IMR-90 (cell line): ENCODE data around the gene MRPS9. TPM values are rescaled to one million over a fixed set of nuclear protein-coding genes. Genes with fewer than 3 reads are reported as not detected.

ENCODE experiments used
- ATAC-seq: fragments of 200-7000 bp; cut with Tn5 transposase; 2 replicates; pipeline ENCODE4 v1.9.1; 2020; ENCODE audit warnings: low read depth, mild to moderate bottlenecking, moderate library complexity
- BruUV-seq: library from RNA; stranded (reverse); fragments of 400-500 nt; replicated peaks from 2 replicates; lab custom pipeline; 2021; lab: Mats Ljungman, UMichigan
- CTCF ChIA-PET: fragments of 300-600 bp; formaldehyde crosslinking; extraction: SDS; loops from one replicate; lab custom pipeline; 2021; ENCODE audit warnings: antibody characterized with exemption; lab: Yijun Ruan, JAX
- POLR2A ChIA-PET: fragments of 300-600 bp; sonication (Branson Sonifier 250); formaldehyde crosslinking; loops from one replicate; lab custom pipeline; 2022; ENCODE audit warnings: antibody characterized with exemption; ENCODE audit not compliant: unreplicated experiment; lab: Charles Lee
- DNase-seq: peaks from one replicate; pipeline ENCODE4 v3.0.0; 2013
- H2AFZ ChIP-seq: replicated peaks from 2 replicates; pipeline ENCODE3; 2013; ENCODE audit warnings: low read length, mild to moderate bottlenecking; ENCODE audit not compliant: poor library complexity
- H2AK5ac ChIP-seq: 2 replicates; pipeline ENCODE4 v1.6.1; 2013; ENCODE audit warnings: low read depth, low read length, inconsistent platforms
- H2AK9ac ChIP-seq: replicated peaks from 2 replicates; pipeline ENCODE3; 2013; ENCODE audit warnings: mild to moderate bottlenecking, low read depth, low read length, moderate library complexity; ENCODE audit not compliant: poor library complexity
- H2BK120ac ChIP-seq: 2 replicates; pipeline ENCODE4 v1.6.1; 2013; ENCODE audit warnings: low read depth, low read length, inconsistent platforms
- H2BK15ac ChIP-seq: 3 replicates; pipeline ENCODE4 v1.6.1; 2013; ENCODE audit warnings: low read depth, low read length, inconsistent platforms
- H2BK20ac ChIP-seq: 2 replicates; pipeline ENCODE4 v1.6.1; 2013; ENCODE audit warnings: low read depth, mild to moderate bottlenecking, inconsistent platforms, low read length, moderate library complexity
- H2BK5ac ChIP-seq: 2 replicates; pipeline ENCODE4 v1.6.1; 2013; ENCODE audit warnings: mild to moderate bottlenecking, low read depth, low read length, inconsistent platforms; ENCODE audit not compliant: poor library complexity, severe bottlenecking
- H3K14ac ChIP-seq: replicated peaks from 2 replicates; pipeline ENCODE4 v1.6.1; 2013; ENCODE audit warnings: low read depth, low read length, inconsistent platforms
- H3K18ac ChIP-seq: 2 replicates; pipeline ENCODE4 v1.6.1; 2013; ENCODE audit warnings: low read depth, low read length, control low read depth
- H3K23ac ChIP-seq: 2 replicates; pipeline ENCODE4 v1.6.1; 2013; ENCODE audit warnings: low read depth, low read length, inconsistent platforms
- H3K27ac ChIP-seq: 2 replicates; pipeline ENCODE4 v1.5.1; 2013; ENCODE audit warnings: mild to moderate bottlenecking, control low read depth, low read length; ENCODE audit not compliant: insufficient read depth
- H3K27me3 ChIP-seq: 2 replicates; pipeline ENCODE4 v1.6.1; 2013; ENCODE audit warnings: low read length; ENCODE audit not compliant: control insufficient read depth, insufficient read depth
- H3K36me3 ChIP-seq: 2 replicates; pipeline ENCODE4 v1.6.1; 2013; ENCODE audit warnings: low read length, mixed read lengths; ENCODE audit not compliant: control insufficient read depth, insufficient read depth
- H3K4ac ChIP-seq: 2 replicates; pipeline ENCODE4 v1.6.1; 2013; ENCODE audit warnings: low read depth, low read length, inconsistent platforms
- H3K4me1 ChIP-seq: 2 replicates; pipeline ENCODE4 v1.6.1; 2013; ENCODE audit warnings: low read length, mixed read lengths; ENCODE audit not compliant: control insufficient read depth, insufficient read depth
- H3K4me2 ChIP-seq: 2 replicates; pipeline ENCODE4 v1.6.1; 2013; ENCODE audit warnings: low read depth, mild to moderate bottlenecking, control low read depth, low read length, moderate library complexity
- H3K4me3 ChIP-seq: 2 replicates; pipeline ENCODE4 v1.5.1; 2013; ENCODE audit warnings: low read depth, mild to moderate bottlenecking, control low read depth, low read length, moderate library complexity; ENCODE audit not compliant: insufficient read depth
- H3K56ac ChIP-seq: 2 replicates; pipeline ENCODE4 v1.6.1; 2013; ENCODE audit warnings: low read length, inconsistent platforms; ENCODE audit not compliant: insufficient read depth; ENCODE audit errors: extremely low read depth
- H3K79me1 ChIP-seq, 2 experiments: 2 replicates each; pipeline ENCODE4 v1.6.1; 2013; ENCODE audit warnings: low read length in 2 of 2, inconsistent platforms in 1 of 2, low read depth in 1 of 2
- H3K9ac ChIP-seq: 2 replicates; pipeline ENCODE4 v1.6.1; 2013; ENCODE audit warnings: low read depth, low read length, control low read depth
- H3K9me1 ChIP-seq: 2 replicates; pipeline ENCODE4 v1.6.1; 2013; ENCODE audit warnings: low read length, inconsistent platforms; ENCODE audit not compliant: insufficient read depth
- H3K9me3 ChIP-seq: 2 replicates; pipeline ENCODE4 v1.6.1; 2013; ENCODE audit warnings: low read length; ENCODE audit not compliant: control insufficient read depth, insufficient read depth
- H4K20me1 ChIP-seq: 2 replicates; pipeline ENCODE4 v1.6.1; 2013; ENCODE audit warnings: low read length, inconsistent platforms; ENCODE audit not compliant: insufficient read depth
- H4K5ac ChIP-seq: 2 replicates; pipeline ENCODE4 v1.6.1; 2013; ENCODE audit warnings: mild to moderate bottlenecking, low read depth, low read length, control low read depth
- H4K8ac ChIP-seq, 2 experiments: 2 replicates each; pipeline ENCODE4 v1.6.1; 2013; ENCODE audit warnings: low read depth in 2 of 2, low read length in 2 of 2, control low read depth in 1 of 2, inconsistent platforms in 1 of 2
- H4K91ac ChIP-seq: 2 replicates; pipeline ENCODE4 v1.6.1; 2013; ENCODE audit warnings: low read depth, low read length, inconsistent platforms; ENCODE audit not compliant: insufficient read depth
- BHLHE40 ChIP-seq: fragments of 150-350 bp; IDR thresholded peaks from 2 replicates; pipeline ENCODE4 v1.6.1; 2016; ENCODE audit warnings: mild to moderate bottlenecking, low read depth, low read length
- CEBPB ChIP-seq: IDR thresholded peaks from 2 replicates; pipeline ENCODE4 v1.6.1; 2012; ENCODE audit warnings: low read depth, low read length, improper control_type of control experiment
- CTCF ChIP-seq: conservative IDR thresholded peaks from 2 replicates; pipeline ENCODE4 v1.5.1; 2012; ENCODE audit warnings: mild to moderate bottlenecking, low read depth, low read length, improper control_type of control experiment
- FOS ChIP-seq: fragments of 150-350 bp; IDR thresholded peaks from 2 replicates; pipeline ENCODE4 v1.6.1; 2016; ENCODE audit warnings: low read depth, low read length
- MAFK ChIP-seq: IDR thresholded peaks from 2 replicates; pipeline ENCODE4 v1.6.1; 2012; ENCODE audit warnings: low read depth, low read length, improper control_type of control experiment
- RCOR1 ChIP-seq: IDR thresholded peaks from 2 replicates; pipeline ENCODE4 v1.6.1; 2012; ENCODE audit warnings: mild to moderate bottlenecking, low read length, improper control_type of control experiment; ENCODE audit not compliant: insufficient replicate concordance
- SMC3 ChIP-seq: fragments of 150-350 bp; IDR thresholded peaks from 2 replicates; pipeline ENCODE4 v1.6.1; 2016; ENCODE audit warnings: low read depth, mild to moderate bottlenecking, antibody characterized with exemption, low read length, moderate library complexity
- USF2 ChIP-seq: fragments of 150-350 bp; IDR thresholded peaks from 2 replicates; pipeline ENCODE4 v1.6.1; 2017; ENCODE audit warnings: mild to moderate bottlenecking, antibody characterized with exemption, low read length, low read depth
- WGBS, 2 experiments: methylation state at CpG; one replicate each; pipeline versions ENCODE4 v1.1.5 to v1.1.7; 2013; ENCODE audit warnings: missing lambda C conversion rate in 2 of 2; ENCODE audit not compliant: insufficient read length in 1 of 2; ENCODE audit errors: extremely low coverage in 2 of 2; 5-methylcytosine and 5-hydroxymethylcytosine counted together
- dilution Hi-C: fragments of 300-500 bp; cut with HindIII; formaldehyde crosslinking; loops from one replicate; pipeline ENCODE4 v1.14.3; 2018; ENCODE audit warnings: low sequenced_read_pairs; ENCODE audit not compliant: unreplicated experiment
- in situ Hi-C: fragments of 300-500 bp; cut with MboI; formaldehyde crosslinking; loops from 3 replicates; pipeline ENCODE4 v1.14.3; 2019; ENCODE audit warnings: low sequenced_read_pairs, inconsistent platforms, mixed read lengths
- intact Hi-C: fragments of 100-400 bp; cut with micrococcal nuclease; formaldehyde crosslinking; loops from 2 replicates; pipeline ENCODE4 v1.10.0; 2022
- polyA plus RNA-seq, 3 experiments: library from polyadenylated mRNA; depleted of rRNA; stranded (reverse); fragments of >200 nt; gene quantifications; 2 replicates each; pipeline ENCODE4 v1.2.3, GENCODE V29; 2012; ENCODE audit warnings: low replicate concordance in 1 of 3
- total RNA-seq: library from RNA; depleted of rRNA; stranded (reverse); fragments of >200 nt; gene quantifications from 2 replicates; pipeline ENCODE4 v1.2.3, GENCODE V29; 2012

Gene MRPS9
- total and polyA plus RNA-seq, 2 of the 4 experiments (the other 2 are of a cell fraction): 20.6 to 27.7 TPM

GRCh38 chr2:105126336-105126735 is 88.5 kb downstream of the MRPS9 start:
- H3K4me3 ChIP-seq: no peak overlapping the region
- H3K27ac ChIP-seq: no peak overlapping the region
- H3K9me1 ChIP-seq: no peaks in the 10 kb centered on the region
- H3K56ac ChIP-seq: no peak overlapping the region
- no TSS peak for BruUV-seq
- dilution Hi-C loops (no loop called here), in situ Hi-C loops (no loop called here), intact Hi-C loops (no loop called here)
- H2AK9ac ChIP-seq: no peak overlapping the region
- H4K20me1 ChIP-seq: no peaks in the 10 kb centered on the region
- no CpG with 5 or more reads among the region's 5 CpGs for WGBS, 2 experiments
- no peak overlapping the region for H4K5ac ChIP-seq
- POLR2A ChIA-PET: no interaction called here
- no peak for DNase-seq
- H3K27me3 ChIP-seq: peaks cover 15% of the 10 kb centered on the region
- H3K4me2 ChIP-seq: no peak overlapping the region
- no peak overlapping the region for H4K91ac ChIP-seq
- no peak overlapping the region for H2BK15ac ChIP-seq
- ATAC-seq: no peak
- no peak overlapping the region for H4K8ac ChIP-seq
- H2BK5ac ChIP-seq: no peak overlapping the region
- no peak overlapping the region for H2AK5ac ChIP-seq
- no peak overlapping the region for H3K18ac ChIP-seq
- H3K36me3 ChIP-seq: no peaks in the 10 kb centered on the region
- H3K79me1 ChIP-seq: no peaks in the 10 kb centered on the region
- peaks cover 3% of the 10 kb centered on the region; the same call in 1 of the 2 replicates for H3K9me3 ChIP-seq
- TF ChIP-seq BHLHE40 (no peak), CEBPB (no peak), CTCF (no peak), SMC3 (no peak), FOS (no peak), RCOR1 (no peak), USF2 (no peak), MAFK (no peak)
- H2AFZ ChIP-seq: no peak overlapping the region
- H3K23ac ChIP-seq: no peak overlapping the region
- no peak overlapping the region for H2BK20ac ChIP-seq
- H3K9ac ChIP-seq: no peak overlapping the region
- no peak overlapping the region for H2BK120ac ChIP-seq
- CTCF ChIA-PET: no interaction called here
- no peak overlapping the region for H3K14ac ChIP-seq
- no peaks in the 10 kb centered on the region for H3K4me1 ChIP-seq
- no peak overlapping the region for H3K4ac ChIP-seq
